ENCODE data around the gene CYP2U1. TPM values are rescaled to one million over a fixed set of nuclear protein-coding genes. Genes with fewer than 3 reads are reported as not detected.
"Not testable (repeated sequence)": the region's sequence is repeated elsewhere in the genome, so short reads cannot be mapped to it uniquely, and the experiment has no call there.

Gene CYP2U1
- total RNA-seq, 4 donors from 2014 or later, result 3.5 to 7.5 (median 4.0) TPM

DNA sequence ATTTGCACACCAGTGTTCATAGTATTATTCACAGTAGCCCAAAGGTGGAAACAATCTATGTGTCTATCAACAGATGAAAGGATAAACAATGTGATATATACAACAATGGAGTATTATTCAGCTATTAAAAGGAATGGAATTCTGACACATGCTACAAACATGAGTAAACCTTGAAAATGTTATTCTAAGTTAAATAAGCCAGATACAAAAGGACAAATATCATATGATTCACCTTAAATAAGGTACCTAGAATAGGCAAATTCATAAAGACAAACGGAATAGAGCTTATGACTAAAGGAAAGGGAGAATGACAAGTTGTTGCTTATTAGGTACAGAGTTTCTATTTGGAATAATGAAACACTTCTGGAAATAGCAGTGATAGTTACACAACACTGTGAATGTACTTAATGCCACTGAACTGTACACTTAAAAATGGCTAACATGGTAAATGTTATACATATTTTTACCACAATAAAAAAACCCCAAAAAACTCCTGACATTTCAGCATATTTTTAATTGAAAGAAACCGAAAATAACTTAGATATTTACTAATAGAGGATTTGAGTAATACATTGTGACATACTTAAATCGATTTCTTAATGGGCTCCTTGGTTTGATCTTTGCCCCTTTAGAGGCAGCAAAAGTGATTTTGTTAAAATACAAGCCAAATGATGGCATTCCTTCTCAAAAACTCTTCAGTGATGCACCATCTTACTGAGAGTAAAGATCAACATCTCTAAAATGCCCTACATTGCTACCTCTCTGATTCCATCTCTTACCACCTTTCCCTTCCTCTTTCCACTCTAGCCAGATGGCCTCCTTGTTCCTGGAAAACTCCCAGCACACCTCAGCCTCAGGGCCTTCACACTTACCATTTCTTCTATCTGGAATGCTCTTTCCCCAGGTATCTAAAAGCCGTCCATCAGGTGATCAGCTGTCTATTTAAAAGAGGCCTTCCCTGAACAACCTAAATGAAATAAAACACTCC is 8.6 kb upstream of the CYP2U1 start:
- H3K9me3 ChIP-seq, result no peaks in the 10 kb centered on the region
- H3K36me3 ChIP-seq, result no peaks in the 10 kb centered on the region
- ATAC-seq (no peak), DNase-seq (no peak)
- no peak overlapping the region for H3K27ac ChIP-seq
- in situ Hi-C loops (cut with MboI; ENCODE audit: low sequenced_read_pairs in 4 of 4) (no loop called here), intact Hi-C loops (cut with DNase I; ENCODE audit: low total_unique reads) (no loop called here)
- H3K4me1 ChIP-seq, result no peaks in the 10 kb centered on the region
- no peak overlapping the region for H3K4me3 ChIP-seq
- TF ChIP-seq, protein P1, sequence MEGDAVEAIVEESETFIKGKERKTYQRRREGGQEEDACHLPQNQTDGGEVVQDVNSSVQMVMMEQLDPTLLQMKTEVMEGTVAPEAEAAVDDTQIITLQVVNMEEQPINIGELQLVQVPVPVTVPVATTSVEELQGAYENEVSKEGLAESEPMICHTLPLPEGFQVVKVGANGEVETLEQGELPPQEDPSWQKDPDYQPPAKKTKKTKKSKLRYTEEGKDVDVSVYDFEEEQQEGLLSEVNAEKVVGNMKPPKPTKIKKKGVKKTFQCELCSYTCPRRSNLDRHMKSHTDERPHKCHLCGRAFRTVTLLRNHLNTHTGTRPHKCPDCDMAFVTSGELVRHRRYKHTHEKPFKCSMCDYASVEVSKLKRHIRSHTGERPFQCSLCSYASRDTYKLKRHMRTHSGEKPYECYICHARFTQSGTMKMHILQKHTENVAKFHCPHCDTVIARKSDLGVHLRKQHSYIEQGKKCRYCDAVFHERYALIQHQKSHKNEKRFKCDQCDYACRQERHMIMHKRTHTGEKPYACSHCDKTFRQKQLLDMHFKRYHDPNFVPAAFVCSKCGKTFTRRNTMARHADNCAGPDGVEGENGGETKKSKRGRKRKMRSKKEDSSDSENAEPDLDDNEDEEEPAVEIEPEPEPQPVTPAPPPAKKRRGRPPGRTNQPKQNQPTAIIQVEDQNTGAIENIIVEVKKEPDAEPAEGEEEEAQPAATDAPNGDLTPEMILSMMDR (IDR thresholded peaks at IDR 0.05 in 4 of 5, conservative IDR thresholded peaks at IDR 0.05 in 1 of 5), result no peak
- no peak for TF ChIP-seq POLR2A (IDR thresholded peaks at IDR 0.05)
- H3K27me3 ChIP-seq, result no peaks in the 10 kb centered on the region

- in situ Hi-C loops (cut with MboI; ENCODE audit: low sequenced_read_pairs in 4 of 4); H3K27ac ChIP-seq; ATAC-seq; DNase-seq; H3K36me3 ChIP-seq; H3K4me1 ChIP-seq; H3K9me3 ChIP-seq; H3K27me3 ChIP-seq; intact Hi-C loops (cut with DNase I; ENCODE audit: low total_unique reads); H3K4me3 ChIP-seq: not testable (repeated sequence)
These were observed 5.6 kb upstream of the CYP2U1 start for GRCh38 chr4:107925713-107926112.

DNA sequence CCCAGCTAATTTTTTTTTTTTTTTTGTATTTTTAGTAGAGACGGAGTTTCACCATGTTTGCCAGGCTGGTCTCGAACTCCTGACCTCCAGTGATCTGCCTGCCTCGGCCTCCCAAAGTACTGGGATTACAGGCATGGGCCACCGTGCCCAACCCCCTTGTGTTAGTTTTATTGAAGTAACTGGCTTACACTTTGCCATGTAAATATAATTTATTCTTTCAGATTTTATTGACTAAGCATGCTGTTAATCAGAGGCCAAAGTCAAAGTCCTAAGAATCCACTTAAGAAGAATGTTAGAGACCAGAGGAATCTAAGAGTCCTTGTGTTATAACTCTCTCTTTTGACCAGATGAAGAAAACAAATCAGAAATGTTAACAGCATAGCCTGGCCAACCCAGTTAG is 4.5 kb upstream of the CYP2U1 start:
- intact Hi-C loops (cut with DNase I; ENCODE audit: low total_unique reads); ATAC-seq; H3K4me3 ChIP-seq; H3K4me1 ChIP-seq; in situ Hi-C loops (cut with MboI; ENCODE audit: low sequenced_read_pairs in 4 of 4); DNase-seq; H3K27me3 ChIP-seq; H3K27ac ChIP-seq; H3K36me3 ChIP-seq; H3K9me3 ChIP-seq: not testable (repeated sequence)

DNA sequence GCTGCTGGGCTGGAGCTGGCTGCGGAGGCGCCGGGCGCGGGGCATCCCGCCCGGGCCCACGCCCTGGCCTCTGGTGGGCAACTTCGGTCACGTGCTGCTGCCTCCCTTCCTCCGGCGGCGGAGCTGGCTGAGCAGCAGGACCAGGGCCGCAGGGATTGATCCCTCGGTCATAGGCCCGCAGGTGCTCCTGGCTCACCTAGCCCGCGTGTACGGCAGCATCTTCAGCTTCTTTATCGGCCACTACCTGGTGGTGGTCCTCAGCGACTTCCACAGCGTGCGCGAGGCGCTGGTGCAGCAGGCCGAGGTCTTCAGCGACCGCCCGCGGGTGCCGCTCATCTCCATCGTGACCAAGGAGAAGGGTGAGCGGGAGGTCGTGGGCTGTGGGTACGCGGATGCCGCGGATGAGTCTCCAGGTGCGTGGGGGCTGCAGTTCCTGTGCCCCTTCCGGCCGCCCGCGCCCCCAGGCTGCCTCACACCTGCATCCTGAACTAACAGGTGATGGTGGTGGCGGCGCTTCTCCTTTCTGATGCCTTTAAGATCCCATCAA is 499 bp downstream of the CYP2U1 start:
- peaks cover 0 to 9% of the 10 kb centered on the region in 2 donors for H3K36me3 ChIP-seq
- H3K9me3 ChIP-seq, result no peaks in the 10 kb centered on the region
- DNase-seq (peak; percentile 2 to 15), ATAC-seq (no peak)
- intact Hi-C loops (cut with DNase I; ENCODE audit: low total_unique reads), result loop anchor here (1.0 kb wide), 3 partner anchors 57 to 212 kb away; partner anchors contain the start of genes HADH and PAPSS1
- H3K4me3 ChIP-seq, result peak overlapping the region; percentile 62 to 88 (median 78)
- H3K27ac ChIP-seq, result peak overlapping the region; percentile 78 to 90 (median 84)
- TF ChIP-seq POLR2A (IDR thresholded peaks at IDR 0.05), result peak in 1 of 2 donors; percentile 7
- TF ChIP-seq, protein P1 (IDR thresholded peaks at IDR 0.05 in 4 of 5, conservative IDR thresholded peaks at IDR 0.05 in 1 of 5), result peak in 1 of 5 experiments; percentile 6
- peaks cover 26 to 27% of the 10 kb centered on the region in 2 donors for H3K4me1 ChIP-seq
- in situ Hi-C loops (cut with MboI; ENCODE audit: low sequenced_read_pairs in 4 of 4), result loop anchor here in 2 of 4 donors (10.0 kb wide), 1 partner anchor 53 kb away; the partner anchor contains the start of gene HADH (in 2 of the 2)
- no peaks in the 10 kb centered on the region for H3K27me3 ChIP-seq

DNA sequence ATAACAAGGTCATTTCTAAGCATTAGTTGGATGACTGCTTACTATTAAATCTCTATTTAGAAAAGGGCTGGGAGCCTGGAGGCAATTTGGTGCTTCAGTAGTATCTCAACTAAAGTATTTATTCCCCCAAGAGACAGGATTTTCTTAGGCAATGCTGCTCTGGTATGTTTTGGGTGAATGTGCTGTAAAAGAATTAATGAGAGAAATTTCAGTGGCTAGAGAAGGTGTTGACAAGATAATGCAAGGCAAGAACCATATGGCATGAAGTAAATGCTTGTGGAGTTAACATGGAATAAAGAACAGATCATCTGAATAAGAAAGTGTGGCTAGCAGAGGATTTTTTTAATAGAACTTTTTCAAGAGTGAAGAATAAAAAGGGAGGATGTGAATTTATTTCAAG is 3.9 kb downstream of the CYP2U1 start:
- no peaks in the 10 kb centered on the region for H3K9me3 ChIP-seq
- no peaks in the 10 kb centered on the region for H3K27me3 ChIP-seq
- TF ChIP-seq POLR2A (IDR thresholded peaks at IDR 0.05), result no peak
- TF ChIP-seq, protein P1 (IDR thresholded peaks at IDR 0.05 in 4 of 5, conservative IDR thresholded peaks at IDR 0.05 in 1 of 5), result no peak
- peaks cover 26 to 27% of the 10 kb centered on the region in 2 donors for H3K4me1 ChIP-seq
- H3K4me3 ChIP-seq, result no peak overlapping the region
- intact Hi-C loops (cut with DNase I; ENCODE audit: low total_unique reads), result no loop called here
- in situ Hi-C loops (cut with MboI; ENCODE audit: low sequenced_read_pairs in 4 of 4), result loop anchor here in 2 of 4 donors (10.0 kb wide), 1 partner anchor 50 kb away; the partner anchor contains the start of gene HADH (in 2 of the 2)
- H3K36me3 ChIP-seq, result peaks cover 0 to 14% of the 10 kb centered on the region in 2 donors
- ATAC-seq (no peak), DNase-seq (no peak)
- H3K27ac ChIP-seq, result no peak overlapping the region
